Measurements from ENCODE around the gene CCDC66.

- no peak for TF ChIP-seq CTCF (IDR thresholded peaks at IDR 0.05 in 4 of 5, conservative IDR thresholded peaks at IDR 0.05 in 1 of 5)
- no peak for TF ChIP-seq POLR2A (IDR thresholded peaks at IDR 0.05)
Observed at GRCh38 chr3:56667973-56668579, 111.1 kb downstream of the CCDC66 start.
